GM18870 (cell line): ENCODE results near the gene GBP3.
A peak's percentile ranks its signal among the peaks of the same experiment; 100 is the strongest.
"Not testable (repeated sequence)": the region's sequence is repeated elsewhere in the genome, so short reads cannot be mapped to it uniquely, and the experiment has no call there.

ENCODE experiments used
- ATAC-seq: cut with Tn5 transposase; IDR thresholded peaks from one replicate; pipeline ENCODE4 v1.9.1; 2021; ENCODE audit warnings: moderate library complexity; ENCODE audit not compliant: unreplicated experiment

Gene GBP3

DNA sequence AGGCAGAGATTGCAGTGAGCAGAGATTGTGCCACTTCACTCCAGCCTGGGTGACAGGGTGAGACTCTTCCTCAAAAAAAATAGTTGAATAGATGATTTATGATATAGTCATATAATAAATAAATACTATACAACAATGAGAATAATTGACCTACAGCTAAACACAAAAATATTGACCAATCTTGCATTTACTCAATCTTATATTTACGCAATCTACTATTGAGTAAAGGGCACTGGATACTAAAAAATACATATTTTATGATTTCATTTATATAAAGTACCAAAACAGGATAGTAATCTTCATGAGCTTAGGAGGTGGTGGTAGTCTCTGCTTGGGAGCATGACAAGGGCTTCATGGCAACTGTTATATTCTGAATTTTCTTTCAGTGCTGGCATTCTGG is 19.1 kb upstream of the GBP3 start:
- ATAC-seq: no peak

- ATAC-seq: peak; percentile 97
Observed at GRCh38 chr1:89041119-89041641, 18.5 kb upstream of the GBP3 start.

DNA sequence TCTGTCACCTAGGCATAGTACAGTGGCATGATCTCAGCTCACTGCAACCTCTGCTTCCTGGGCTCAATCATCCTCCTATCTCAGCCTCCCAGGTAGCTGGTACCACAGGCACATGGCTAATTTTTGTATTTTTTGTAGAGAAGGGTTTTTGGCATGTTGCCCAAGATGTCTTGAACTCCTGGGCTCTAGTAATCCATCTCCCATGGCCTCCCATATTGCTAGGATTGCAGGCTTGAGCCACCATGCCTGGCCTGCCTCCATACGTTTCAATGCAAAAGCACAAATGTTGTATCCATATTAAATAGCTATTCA is 17.6 kb upstream of the GBP3 start:
- no peak for ATAC-seq

DNA sequence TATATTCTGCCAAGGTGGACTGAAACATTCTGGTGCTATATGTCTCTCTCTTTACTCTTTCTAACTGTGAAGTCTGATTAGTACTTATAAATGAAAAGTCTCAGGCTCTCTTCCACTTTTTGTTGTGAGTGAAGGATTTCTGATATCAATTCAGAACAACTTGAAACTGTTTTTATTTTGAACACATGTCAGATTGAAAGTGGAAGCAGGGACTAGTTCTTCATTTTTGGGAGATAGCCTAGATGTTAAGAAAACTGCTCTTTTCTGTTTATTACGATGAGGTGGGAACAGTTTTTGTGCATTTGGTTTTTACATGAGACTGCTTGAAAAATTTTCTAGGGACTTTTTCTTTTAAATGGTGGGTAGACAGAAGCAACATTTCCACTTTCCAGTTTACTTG is 14.5 kb upstream of the GBP3 start:
- ATAC-seq: no peak

DNA sequence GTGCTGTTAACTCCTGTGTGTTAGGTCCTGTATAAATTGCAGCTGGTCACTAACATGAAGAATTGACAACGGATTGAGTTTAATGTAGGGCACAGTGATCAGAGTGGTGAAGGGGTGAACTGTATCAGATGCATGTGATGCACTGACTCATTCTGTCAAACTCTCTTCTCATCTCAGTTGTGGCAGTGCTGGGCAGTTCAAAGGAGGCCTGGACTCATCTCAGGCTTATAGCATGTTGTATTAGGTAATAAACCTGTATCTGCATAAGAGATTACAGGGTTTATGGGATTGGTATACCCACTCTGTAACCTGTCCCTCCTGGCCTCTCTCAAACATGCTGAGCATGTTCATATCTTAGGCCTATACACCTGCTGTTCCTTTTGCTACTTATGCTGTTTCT is 12.4 kb upstream of the GBP3 start:
- no peak for ATAC-seq

DNA sequence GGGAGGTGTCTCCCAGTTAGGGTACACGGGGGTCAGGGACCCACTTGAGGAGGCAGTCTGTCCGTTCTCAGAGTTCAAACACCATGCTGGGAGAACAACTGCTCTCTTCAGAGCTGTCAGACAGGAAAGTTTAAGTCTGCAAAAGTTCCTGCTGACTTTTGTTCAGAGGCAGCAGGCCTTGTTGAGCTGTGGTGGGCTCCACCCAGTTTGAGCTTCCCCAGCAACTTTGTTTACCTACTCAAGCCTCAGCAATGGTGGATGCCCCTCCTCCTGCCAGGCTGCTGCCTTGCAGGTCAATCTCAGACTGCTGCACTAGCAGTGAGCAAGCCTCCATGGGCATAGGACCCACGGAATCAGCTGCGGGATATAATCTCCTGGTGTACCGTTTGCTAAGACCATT is 11.3 kb upstream of the GBP3 start:
- ATAC-seq: not testable (repeated sequence)

GRCh38 chr1:89029051-89029450 is 6.4 kb upstream of the GBP3 start:
- not testable (repeated sequence) for ATAC-seq

DNA sequence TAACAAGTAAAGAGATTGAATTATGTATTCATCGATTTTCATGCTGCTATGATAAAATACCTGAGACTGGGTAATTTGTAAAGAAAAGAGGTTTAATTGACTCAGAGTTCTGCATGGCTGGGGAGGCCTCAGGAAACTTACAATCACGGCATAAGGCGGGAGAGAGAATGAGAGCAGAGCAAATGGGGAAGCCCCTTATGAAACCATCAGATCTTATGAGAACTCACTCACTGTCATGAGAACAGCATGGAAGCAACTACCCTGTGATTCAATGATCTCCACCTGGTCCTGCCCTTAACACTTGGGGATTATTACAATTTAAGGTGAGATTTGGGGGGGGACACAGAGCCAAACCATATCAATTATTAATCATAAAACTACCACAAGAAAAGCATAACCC is 3.3 kb upstream of the GBP3 start:
- no peak for ATAC-seq

- no peak for ATAC-seq
Observed at GRCh38 chr1:89023026-89023425, 360 bp upstream of the GBP3 start.

GRCh38 chr1:89018318-89018717 is 4.3 kb downstream of the GBP3 start:
- ATAC-seq: not testable (repeated sequence)

- no peak for ATAC-seq
Observed at GRCh38 chr1:89008511-89008910, 14.2 kb downstream of the GBP3 start.

GRCh38 chr1:89005286-89006151 is 17.1 kb downstream of the GBP3 start:
- no peak for ATAC-seq

- not testable (repeated sequence) for ATAC-seq
Observed at GRCh38 chr1:89002176-89002575, 20.5 kb downstream of the GBP3 start.

DNA sequence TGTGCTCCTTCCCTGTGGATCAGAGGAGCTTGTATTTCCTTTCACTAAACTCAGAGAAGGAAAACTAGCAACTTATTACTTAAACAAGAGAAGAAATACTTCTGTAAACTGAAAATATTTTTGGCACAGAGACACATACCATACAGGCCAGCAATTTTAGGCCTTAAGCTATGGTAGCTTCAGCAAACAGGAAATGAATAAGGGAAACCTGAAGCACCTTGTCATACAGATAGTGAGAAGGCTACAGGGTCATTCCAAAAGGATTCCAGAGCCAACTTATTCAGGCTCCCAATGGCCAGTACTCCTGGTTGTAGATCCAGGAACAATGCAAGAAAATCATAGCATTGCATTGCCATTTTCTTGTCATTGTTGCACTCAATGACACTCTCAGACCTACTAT is 21.2 kb downstream of the GBP3 start:
- ATAC-seq: no peak

DNA sequence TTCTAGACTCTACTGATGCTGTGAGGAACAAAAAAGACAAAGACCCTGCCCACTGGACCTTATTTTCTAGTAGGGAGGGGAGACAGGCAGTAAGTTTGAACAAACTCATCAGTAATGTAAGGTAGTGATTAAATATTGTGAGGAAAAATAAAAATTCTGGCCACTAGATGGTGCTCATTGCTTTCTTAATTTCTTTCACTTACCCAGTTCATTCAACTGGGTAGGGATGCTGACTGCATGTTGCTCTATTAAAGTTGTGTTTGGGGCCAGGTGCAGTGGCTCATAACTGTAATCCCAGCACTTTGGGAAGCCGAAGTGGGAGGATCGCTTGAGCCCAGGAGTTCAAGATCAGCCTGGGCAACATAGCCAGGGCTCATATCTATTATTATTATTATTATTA is 23.9 kb downstream of the GBP3 start:
- peak; percentile 83 for ATAC-seq

- no peak for ATAC-seq
Observed at GRCh38 chr1:88990426-88990825, 32.2 kb downstream of the GBP3 start.

DNA sequence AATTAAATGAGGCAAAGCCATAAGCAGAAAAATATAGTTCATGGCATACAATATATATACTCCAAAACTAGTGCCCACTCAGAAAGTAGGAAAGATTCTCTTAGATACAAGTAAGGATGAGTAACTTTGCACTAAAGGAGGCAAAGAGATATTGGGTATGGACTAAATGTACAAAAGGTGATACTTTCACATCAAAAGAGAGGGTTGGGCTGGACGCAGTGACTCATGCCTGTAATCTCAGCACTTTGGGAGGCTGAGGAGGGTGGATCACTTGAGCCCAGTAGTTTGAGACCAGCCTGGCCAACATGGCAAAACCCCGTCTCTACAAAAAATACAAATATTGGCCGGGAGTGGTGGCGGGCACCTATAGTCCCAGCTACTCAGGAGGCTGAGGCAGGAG is 37.0 kb downstream of the GBP3 start:
- no peak for ATAC-seq

GRCh38 chr1:88985032-88985431 is 37.6 kb downstream of the GBP3 start:
- ATAC-seq: no peak

- ATAC-seq: no peak
Observed at GRCh38 chr1:88984569-88984968, 38.1 kb downstream of the GBP3 start.

GRCh38 chr1:88983791-88984559 is 38.7 kb downstream of the GBP3 start:
- peak; percentile 65 for ATAC-seq

- ATAC-seq: no peak
Observed at GRCh38 chr1:88982055-88982454, 40.6 kb downstream of the GBP3 start.

DNA sequence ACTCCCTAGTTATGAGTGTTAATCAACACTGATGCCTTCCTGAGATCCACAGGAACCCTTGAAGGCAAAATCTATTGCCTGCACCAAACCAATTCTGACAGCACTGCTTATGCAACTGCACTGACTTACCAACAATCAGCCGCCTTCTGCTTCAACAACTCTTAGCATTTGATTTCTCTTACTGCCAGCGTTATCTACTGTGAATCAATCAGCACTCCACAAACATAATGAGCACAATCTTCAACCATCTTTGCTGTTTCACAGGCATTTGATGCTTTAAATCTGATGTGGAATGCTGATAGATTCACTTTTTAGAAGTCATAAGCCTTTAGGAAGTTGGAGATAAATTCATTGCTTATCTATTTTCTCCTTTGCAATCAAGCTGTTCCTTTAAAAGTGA is 41.2 kb downstream of the GBP3 start:
- ATAC-seq: not testable (repeated sequence)
